ENCODE results near the gene GABBR1. TPM values are rescaled to one million over a fixed set of nuclear protein-coding genes. Genes with fewer than 3 reads are reported as not detected.

GABBR1 gene
- total and polyA plus RNA-seq, 2 of the 13 experiments (the other 11 are each of a cell fraction or from before 2014, with no cell fraction given) = 0.07 to 0.37 TPM

- Histone ChIP-seq H4K20me1 (ENCODE audit: insufficient read depth, low read length) (no peaks in the 10 kb centered on the region), H3K27ac (ENCODE audit: extremely low read length, insufficient read depth, low read length) (no peak overlapping the region), H3K9ac (ENCODE audit: insufficient read depth, low read depth, low read length) (no peak overlapping the region), H3K4me3 (replicated peaks in 1 of 3; ENCODE audit: insufficient read depth in 1 of 3, low read depth in 2 of 3, low read length in 3 of 3) (no peak overlapping the region), H3K79me2 (ENCODE audit: insufficient read depth, low read length) (no peaks in the 10 kb centered on the region), H3K36me3 (replicated peaks in 1 of 2; ENCODE audit: control insufficient read depth in 1 of 2, insufficient read depth in 2 of 2, low read length in 2 of 2) (no peaks in the 10 kb centered on the region), H3K4me1 (ENCODE audit: insufficient read depth, low read length) (no peaks in the 10 kb centered on the region), H3K4me2 (ENCODE audit: low read depth, low read length) (no peak overlapping the region), H2AFZ (ENCODE audit: low read length) (no peak overlapping the region), H3K27me3 (ENCODE audit: control insufficient read depth in 1 of 2, insufficient read depth in 2 of 2, low read length in 2 of 2) (no peaks in the 10 kb centered on the region), H3K9me3 (ENCODE audit: low read length) (no peaks in the 10 kb centered on the region)
- ATAC-seq (no peak), FAIRE-seq (no peak), DNase-seq (ENCODE audit: low spot score) (no peak)
- CTCF ChIA-PET (ENCODE audit: low intra/inter-chr PET ratio, low total read pairs) = no interaction called here
- intact Hi-C loops (cut with micrococcal nuclease; ENCODE audit: unreplicated experiment) = no loop called here
- POLR2A ChIA-PET = no interaction called here
- no TSS peak for BruUV-seq (replicated peaks)
- 51% methylated on average over 7 of the region's 7 CpGs for WGBS (ENCODE audit: low lambda C conversion rate)
- no peak for TF ChIP-seq ZNF737 (CRISPR knock-in tag; IDR thresholded peaks at IDR 0.05; ENCODE audit: borderline replicate concordance)
- TF ChIP-seq ZKSCAN8 (CRISPR knock-in tag; IDR thresholded peaks at IDR 0.05; ENCODE audit: borderline replicate concordance) = no peak
- no peak for TF ChIP-seq ZNF382 (CRISPR knock-in tag; IDR thresholded peaks at IDR 0.05; ENCODE audit: borderline replicate concordance)
- peak; percentile 31; the same call in 1 of the 2 replicates for TF ChIP-seq CREB1 (IDR thresholded peaks at IDR 0.05)
- TF ChIP-seq CREB1 (CRISPR knock-in tag; IDR thresholded peaks at IDR 0.05) = no peak
- TF ChIP-seq ATF7 (IDR thresholded peaks at IDR 0.05) = peak; percentile 82
- no peak for TF ChIP-seq ATF7 (CRISPR knock-in tag; IDR thresholded peaks at IDR 0.05)
- in situ Hi-C loops (cut with HindIII; ENCODE audit: extremely low pct_ligation_motif_present, low pct_unique_long_range_greater_than_20kb) = loop anchor here (25.0 kb wide), 2 partner anchors 515 to 740 kb away; no protein-coding TSS in a partner anchor
Measured at GRCh38 chr6:29577544-29577943, 55.4 kb downstream of the GABBR1 start.

GRCh38 chr6:29576056-29576455 is 56.9 kb downstream of the GABBR1 start:
- intact Hi-C loops (cut with micrococcal nuclease; ENCODE audit: unreplicated experiment) (no loop called here), in situ Hi-C loops (cut with HindIII; ENCODE audit: extremely low pct_ligation_motif_present, low pct_unique_long_range_greater_than_20kb) (loop anchor here (25.0 kb wide), 2 partner anchors 514 to 739 kb away; no protein-coding TSS in a partner anchor)
- Histone ChIP-seq H3K4me2 (ENCODE audit: low read depth, low read length) (no peak overlapping the region), H3K9ac (ENCODE audit: insufficient read depth, low read depth, low read length) (no peak overlapping the region), H3K4me3 (replicated peaks in 1 of 3; ENCODE audit: insufficient read depth in 1 of 3, low read depth in 2 of 3, low read length in 3 of 3) (no peak overlapping the region), H2AFZ (ENCODE audit: low read length) (no peak overlapping the region), H3K79me2 (ENCODE audit: insufficient read depth, low read length) (no peaks in the 10 kb centered on the region), H3K36me3 (replicated peaks in 1 of 2; ENCODE audit: control insufficient read depth in 1 of 2, insufficient read depth in 2 of 2, low read length in 2 of 2) (no peaks in the 10 kb centered on the region), H4K20me1 (ENCODE audit: insufficient read depth, low read length) (no peaks in the 10 kb centered on the region), H3K27me3 (ENCODE audit: control insufficient read depth in 1 of 2, insufficient read depth in 2 of 2, low read length in 2 of 2) (no peaks in the 10 kb centered on the region), H3K4me1 (ENCODE audit: insufficient read depth, low read length) (no peaks in the 10 kb centered on the region), H3K27ac (ENCODE audit: extremely low read length, insufficient read depth, low read length) (no peak overlapping the region), H3K9me3 (ENCODE audit: low read length) (no peaks in the 10 kb centered on the region)
- no peak for ATAC-seq
- no peak for DNase-seq (ENCODE audit: low spot score)
- BruUV-seq (replicated peaks) = no TSS peak
- POLR2A ChIA-PET = no interaction called here
- no peak for TF ChIP-seq IKZF1 (IDR thresholded peaks at IDR 0.05)
- TF ChIP-seq, protein P1, sequence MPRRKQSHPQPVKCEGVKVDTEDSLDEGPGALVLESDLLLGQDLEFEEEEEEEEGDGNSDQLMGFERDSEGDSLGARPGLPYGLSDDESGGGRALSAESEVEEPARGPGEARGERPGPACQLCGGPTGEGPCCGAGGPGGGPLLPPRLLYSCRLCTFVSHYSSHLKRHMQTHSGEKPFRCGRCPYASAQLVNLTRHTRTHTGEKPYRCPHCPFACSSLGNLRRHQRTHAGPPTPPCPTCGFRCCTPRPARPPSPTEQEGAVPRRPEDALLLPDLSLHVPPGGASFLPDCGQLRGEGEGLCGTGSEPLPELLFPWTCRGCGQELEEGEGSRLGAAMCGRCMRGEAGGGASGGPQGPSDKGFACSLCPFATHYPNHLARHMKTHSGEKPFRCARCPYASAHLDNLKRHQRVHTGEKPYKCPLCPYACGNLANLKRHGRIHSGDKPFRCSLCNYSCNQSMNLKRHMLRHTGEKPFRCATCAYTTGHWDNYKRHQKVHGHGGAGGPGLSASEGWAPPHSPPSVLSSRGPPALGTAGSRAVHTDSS (CRISPR knock-in tag; conservative IDR thresholded peaks at IDR 0.05) = no peak
- no peak for TF ChIP-seq ZNF234 (CRISPR knock-in tag; conservative IDR thresholded peaks at IDR 0.05)
- no peak for TF ChIP-seq ATM (IDR thresholded peaks at IDR 0.05; ENCODE audit: borderline replicate concordance)
- no peak for TF ChIP-seq ZFY (CRISPR knock-in tag; IDR thresholded peaks at IDR 0.05)
- no peak for TF ChIP-seq ARNTL (CRISPR knock-in tag; IDR thresholded peaks at IDR 0.05)
- no peak for TF ChIP-seq ZNF354B (CRISPR knock-in tag; IDR thresholded peaks at IDR 0.05)
- no peak for TF ChIP-seq KLF6 (CRISPR knock-in tag; IDR thresholded peaks at IDR 0.05)
- TF ChIP-seq ATF1 (CRISPR knock-in tag; IDR thresholded peaks at IDR 0.05) = no peak
- TF ChIP-seq ZNF580 (CRISPR knock-in tag; IDR thresholded peaks at IDR 0.05; ENCODE audit: borderline replicate concordance, low read depth) = no peak
- TF ChIP-seq GPBP1L1 (CRISPR knock-in tag; IDR thresholded peaks at IDR 0.05) = no peak
- CTCF ChIA-PET (ENCODE audit: low intra/inter-chr PET ratio, low total read pairs) = no interaction called here
- no peak for FAIRE-seq
